Measurements from ENCODE around the gene ATP11B. TPM values are rescaled to one million over a fixed set of nuclear protein-coding genes. Genes with fewer than 3 reads are reported as not detected.

Gene ATP11B
- total and polyA plus RNA-seq, 9 of the 15 experiments (the other 6 are each of a cell fraction or from before 2014, with no cell fraction given) = 11.9 to 68.7 (median 41.8) TPM

DNA sequence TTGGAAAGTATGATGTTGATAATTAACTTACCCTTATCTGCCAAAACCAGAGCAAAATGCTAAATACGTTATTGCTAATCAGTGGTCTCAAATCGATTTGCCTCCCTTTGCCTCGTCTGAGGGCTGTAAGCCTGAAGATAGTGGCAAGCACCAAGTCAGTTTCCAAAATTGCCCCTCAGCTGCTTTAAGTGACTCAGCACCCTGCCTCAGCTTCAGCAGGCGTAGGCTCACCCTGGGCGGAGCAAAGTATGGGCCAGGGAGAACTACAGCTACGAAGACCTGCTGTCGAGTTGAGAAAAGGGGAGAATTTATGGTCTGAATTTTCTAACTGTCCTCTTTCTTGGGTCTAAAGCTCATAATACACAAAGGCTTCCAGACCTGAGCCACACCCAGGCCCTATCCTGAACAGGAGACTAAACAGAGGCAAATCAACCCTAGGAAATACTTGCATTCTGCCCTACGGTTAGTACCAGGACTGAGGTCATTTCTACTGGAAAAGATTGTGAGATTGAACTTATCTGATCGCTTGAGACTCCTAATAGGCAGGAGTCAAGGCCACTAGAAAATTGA, 127.3 kb downstream of the ATP11B start (continued):
- TF ChIP-seq, protein P1, sequence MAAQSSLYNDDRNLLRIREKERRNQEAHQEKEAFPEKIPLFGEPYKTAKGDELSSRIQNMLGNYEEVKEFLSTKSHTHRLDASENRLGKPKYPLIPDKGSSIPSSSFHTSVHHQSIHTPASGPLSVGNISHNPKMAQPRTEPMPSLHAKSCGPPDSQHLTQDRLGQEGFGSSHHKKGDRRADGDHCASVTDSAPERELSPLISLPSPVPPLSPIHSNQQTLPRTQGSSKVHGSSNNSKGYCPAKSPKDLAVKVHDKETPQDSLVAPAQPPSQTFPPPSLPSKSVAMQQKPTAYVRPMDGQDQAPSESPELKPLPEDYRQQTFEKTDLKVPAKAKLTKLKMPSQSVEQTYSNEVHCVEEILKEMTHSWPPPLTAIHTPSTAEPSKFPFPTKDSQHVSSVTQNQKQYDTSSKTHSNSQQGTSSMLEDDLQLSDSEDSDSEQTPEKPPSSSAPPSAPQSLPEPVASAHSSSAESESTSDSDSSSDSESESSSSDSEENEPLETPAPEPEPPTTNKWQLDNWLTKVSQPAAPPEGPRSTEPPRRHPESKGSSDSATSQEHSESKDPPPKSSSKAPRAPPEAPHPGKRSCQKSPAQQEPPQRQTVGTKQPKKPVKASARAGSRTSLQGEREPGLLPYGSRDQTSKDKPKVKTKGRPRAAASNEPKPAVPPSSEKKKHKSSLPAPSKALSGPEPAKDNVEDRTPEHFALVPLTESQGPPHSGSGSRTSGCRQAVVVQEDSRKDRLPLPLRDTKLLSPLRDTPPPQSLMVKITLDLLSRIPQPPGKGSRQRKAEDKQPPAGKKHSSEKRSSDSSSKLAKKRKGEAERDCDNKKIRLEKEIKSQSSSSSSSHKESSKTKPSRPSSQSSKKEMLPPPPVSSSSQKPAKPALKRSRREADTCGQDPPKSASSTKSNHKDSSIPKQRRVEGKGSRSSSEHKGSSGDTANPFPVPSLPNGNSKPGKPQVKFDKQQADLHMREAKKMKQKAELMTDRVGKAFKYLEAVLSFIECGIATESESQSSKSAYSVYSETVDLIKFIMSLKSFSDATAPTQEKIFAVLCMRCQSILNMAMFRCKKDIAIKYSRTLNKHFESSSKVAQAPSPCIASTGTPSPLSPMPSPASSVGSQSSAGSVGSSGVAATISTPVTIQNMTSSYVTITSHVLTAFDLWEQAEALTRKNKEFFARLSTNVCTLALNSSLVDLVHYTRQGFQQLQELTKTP (IDR thresholded peaks at IDR 0.05; ENCODE audit: low read depth in 1 of 2, partially characterized antibody in 2 of 2) = peak; percentile 29 to 62
- TF ChIP-seq, protein P2, sequence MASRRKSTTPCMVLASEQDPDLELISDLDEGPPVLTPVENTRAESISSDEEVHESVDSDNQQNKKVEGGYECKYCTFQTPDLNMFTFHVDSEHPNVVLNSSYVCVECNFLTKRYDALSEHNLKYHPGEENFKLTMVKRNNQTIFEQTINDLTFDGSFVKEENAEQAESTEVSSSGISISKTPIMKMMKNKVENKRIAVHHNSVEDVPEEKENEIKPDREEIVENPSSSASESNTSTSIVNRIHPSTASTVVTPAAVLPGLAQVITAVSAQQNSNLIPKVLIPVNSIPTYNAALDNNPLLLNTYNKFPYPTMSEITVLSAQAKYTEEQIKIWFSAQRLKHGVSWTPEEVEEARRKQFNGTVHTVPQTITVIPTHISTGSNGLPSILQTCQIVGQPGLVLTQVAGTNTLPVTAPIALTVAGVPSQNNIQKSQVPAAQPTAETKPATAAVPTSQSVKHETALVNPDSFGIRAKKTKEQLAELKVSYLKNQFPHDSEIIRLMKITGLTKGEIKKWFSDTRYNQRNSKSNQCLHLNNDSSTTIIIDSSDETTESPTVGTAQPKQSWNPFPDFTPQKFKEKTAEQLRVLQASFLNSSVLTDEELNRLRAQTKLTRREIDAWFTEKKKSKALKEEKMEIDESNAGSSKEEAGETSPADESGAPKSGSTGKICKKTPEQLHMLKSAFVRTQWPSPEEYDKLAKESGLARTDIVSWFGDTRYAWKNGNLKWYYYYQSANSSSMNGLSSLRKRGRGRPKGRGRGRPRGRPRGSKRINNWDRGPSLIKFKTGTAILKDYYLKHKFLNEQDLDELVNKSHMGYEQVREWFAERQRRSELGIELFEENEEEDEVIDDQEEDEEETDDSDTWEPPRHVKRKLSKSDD (conservative IDR thresholded peaks at IDR 0.05; ENCODE audit: low read length) = 0 out of 2 replicates have a peak, but pooled peaks have one; percentile 36
- TF ChIP-seq, protein P3, sequence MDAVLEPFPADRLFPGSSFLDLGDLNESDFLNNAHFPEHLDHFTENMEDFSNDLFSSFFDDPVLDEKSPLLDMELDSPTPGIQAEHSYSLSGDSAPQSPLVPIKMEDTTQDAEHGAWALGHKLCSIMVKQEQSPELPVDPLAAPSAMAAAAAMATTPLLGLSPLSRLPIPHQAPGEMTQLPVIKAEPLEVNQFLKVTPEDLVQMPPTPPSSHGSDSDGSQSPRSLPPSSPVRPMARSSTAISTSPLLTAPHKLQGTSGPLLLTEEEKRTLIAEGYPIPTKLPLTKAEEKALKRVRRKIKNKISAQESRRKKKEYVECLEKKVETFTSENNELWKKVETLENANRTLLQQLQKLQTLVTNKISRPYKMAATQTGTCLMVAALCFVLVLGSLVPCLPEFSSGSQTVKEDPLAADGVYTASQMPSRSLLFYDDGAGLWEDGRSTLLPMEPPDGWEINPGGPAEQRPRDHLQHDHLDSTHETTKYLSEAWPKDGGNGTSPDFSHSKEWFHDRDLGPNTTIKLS (IDR thresholded peaks at IDR 0.05; ENCODE audit: borderline replicate concordance, low read depth) = peak; percentile 46; the same call in 1 of the 2 replicates
- TF ChIP-seq GATAD2A (IDR thresholded peaks at IDR 0.05) = peak; percentile 97
- no peak for TF ChIP-seq ATF1 (CRISPR knock-in tag; IDR thresholded peaks at IDR 0.05)
- TF ChIP-seq ATF1 (tag; IDR thresholded peaks at IDR 0.05) = peak; percentile 77
- peak; percentile 96 for TF ChIP-seq MEIS2 (IDR thresholded peaks at IDR 0.05; ENCODE audit: partially characterized antibody)
- TF ChIP-seq RB1 (IDR thresholded peaks at IDR 0.05; ENCODE audit: low read depth) = no peak
- TF ChIP-seq ZNF561 (CRISPR knock-in tag; conservative IDR thresholded peaks at IDR 0.05) = no peak
- TF ChIP-seq SNRNP70 (optimal IDR thresholded peaks at IDR 0.05; ENCODE audit: low read depth, low read length) = no peak
- TF ChIP-seq ZNF3 (CRISPR knock-in tag; IDR thresholded peaks at IDR 0.05) = no peak
- TF ChIP-seq, protein P4, sequence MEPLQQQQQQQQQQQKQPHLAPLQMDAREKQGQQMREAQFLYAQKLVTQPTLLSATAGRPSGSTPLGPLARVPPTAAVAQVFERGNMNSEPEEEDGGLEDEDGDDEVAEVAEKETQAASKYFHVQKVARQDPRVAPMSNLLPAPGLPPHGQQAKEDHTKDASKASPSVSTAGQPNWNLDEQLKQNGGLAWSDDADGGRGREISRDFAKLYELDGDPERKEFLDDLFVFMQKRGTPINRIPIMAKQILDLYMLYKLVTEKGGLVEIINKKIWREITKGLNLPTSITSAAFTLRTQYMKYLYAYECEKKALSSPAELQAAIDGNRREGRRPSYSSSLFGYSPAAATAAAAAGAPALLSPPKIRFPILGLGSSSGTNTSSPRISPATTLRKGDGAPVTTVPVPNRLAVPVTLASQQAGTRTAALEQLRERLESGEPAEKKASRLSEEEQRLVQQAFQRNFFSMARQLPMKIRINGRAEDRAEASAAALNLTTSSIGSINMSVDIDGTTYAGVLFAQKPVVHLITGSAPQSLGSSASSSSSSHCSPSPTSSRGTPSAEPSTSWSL (CRISPR knock-in tag; IDR thresholded peaks at IDR 0.05; ENCODE audit: borderline replicate concordance) = no peak
- peak; percentile 75 for TF ChIP-seq LEF1 (IDR thresholded peaks at IDR 0.05)
- TF ChIP-seq, protein P5, sequence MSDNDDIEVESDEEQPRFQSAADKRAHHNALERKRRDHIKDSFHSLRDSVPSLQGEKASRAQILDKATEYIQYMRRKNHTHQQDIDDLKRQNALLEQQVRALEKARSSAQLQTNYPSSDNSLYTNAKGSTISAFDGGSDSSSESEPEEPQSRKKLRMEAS (CRISPR knock-in tag; IDR thresholded peaks at IDR 0.05) = no peak
- TF ChIP-seq, protein P6, sequence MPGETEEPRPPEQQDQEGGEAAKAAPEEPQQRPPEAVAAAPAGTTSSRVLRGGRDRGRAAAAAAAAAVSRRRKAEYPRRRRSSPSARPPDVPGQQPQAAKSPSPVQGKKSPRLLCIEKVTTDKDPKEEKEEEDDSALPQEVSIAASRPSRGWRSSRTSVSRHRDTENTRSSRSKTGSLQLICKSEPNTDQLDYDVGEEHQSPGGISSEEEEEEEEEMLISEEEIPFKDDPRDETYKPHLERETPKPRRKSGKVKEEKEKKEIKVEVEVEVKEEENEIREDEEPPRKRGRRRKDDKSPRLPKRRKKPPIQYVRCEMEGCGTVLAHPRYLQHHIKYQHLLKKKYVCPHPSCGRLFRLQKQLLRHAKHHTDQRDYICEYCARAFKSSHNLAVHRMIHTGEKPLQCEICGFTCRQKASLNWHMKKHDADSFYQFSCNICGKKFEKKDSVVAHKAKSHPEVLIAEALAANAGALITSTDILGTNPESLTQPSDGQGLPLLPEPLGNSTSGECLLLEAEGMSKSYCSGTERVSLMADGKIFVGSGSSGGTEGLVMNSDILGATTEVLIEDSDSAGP (CRISPR knock-in tag; IDR thresholded peaks at IDR 0.05) = peak; percentile 48; the same call in 1 of the 2 replicates
- TF ChIP-seq PHB (CRISPR knock-in tag; IDR thresholded peaks at IDR 0.05) = no peak
- TF ChIP-seq POLR2AphosphoS2 (IDR thresholded peaks at IDR 0.05; ENCODE audit: low read length) = no peak
